Measurements from ENCODE around the gene TLL1. TPM values are rescaled to one million over a fixed set of nuclear protein-coding genes. Genes with fewer than 3 reads are reported as not detected.

TLL1 gene
- polyA plus RNA-seq, 1 of the 3 experiments (the other 2 are of a cell fraction) = 0.07 TPM

- Histone ChIP-seq H3F3A (replicated peaks; ENCODE audit: insufficient read depth) (no peaks in the 10 kb centered on the region), H3K27me3 (ENCODE audit: insufficient read depth) (no peaks in the 10 kb centered on the region), H3K4me2 (no peak overlapping the region), H3K27ac (ENCODE audit: low read depth in 2 of 2, low read length in 1 of 2) (no peak overlapping the region), H3K79me2 (ENCODE audit: insufficient read depth) (no peaks in the 10 kb centered on the region), H3K9me2 (no peaks in the 10 kb centered on the region), H4K20me1 (ENCODE audit: insufficient read depth) (no peaks in the 10 kb centered on the region), H3K4me3 (ENCODE audit: low read depth in 2 of 2, low read length in 1 of 2) (no peak overlapping the region), H3K9me3 (no peaks in the 10 kb centered on the region), H3K36me3 (replicated peaks in 1 of 2; ENCODE audit: control insufficient read depth in 1 of 2, insufficient read depth in 2 of 2, low read length in 1 of 2) (no peaks in the 10 kb centered on the region), H3K9ac (no peak overlapping the region), H3K4me1 (ENCODE audit: control insufficient read depth in 1 of 2, insufficient read depth in 2 of 2, low read depth in 1 of 2, low read length in 1 of 2) (no peaks in the 10 kb centered on the region; a peak in 1 of 4 replicates), H2AFZ (ENCODE audit: low read depth) (no peak overlapping the region)
- TF ChIP-seq SMC3 (IDR thresholded peaks at IDR 0.05; ENCODE audit: low read depth, low read length) (no peak), YY1 (IDR thresholded peaks at IDR 0.05; ENCODE audit: low read depth) (no peak), GABPA (IDR thresholded peaks at IDR 0.05; ENCODE audit: low read depth) (no peak)
- CTCF ChIA-PET = interaction anchor here (0.5 kb wide), 1 partner anchor 1882 kb away, joined by 3 read pairs; no protein-coding TSS in a partner anchor
- 21% methylated on average over 2 of the region's 2 CpGs for WGBS (ENCODE audit: low lambda C conversion rate)
- POLR2A ChIA-PET = no interaction called here
- no peak for DNase-seq
Observed at GRCh38 chr4:165909947-165910346, 36.9 kb downstream of the TLL1 start.

- Histone ChIP-seq H3K79me2 (ENCODE audit: insufficient read depth) (no peaks in the 10 kb centered on the region), H3K36me3 (replicated peaks in 1 of 2; ENCODE audit: control insufficient read depth in 1 of 2, insufficient read depth in 2 of 2, low read length in 1 of 2) (no peaks in the 10 kb centered on the region), H3K9me2 (no peaks in the 10 kb centered on the region), H2AFZ (ENCODE audit: low read depth) (no peak overlapping the region), H3K4me1 (ENCODE audit: control insufficient read depth in 1 of 2, insufficient read depth in 2 of 2, low read depth in 1 of 2, low read length in 1 of 2) (no peaks in the 10 kb centered on the region; a peak in 1 of 4 replicates), H3K9ac (no peak overlapping the region), H3K4me3 (ENCODE audit: low read depth in 2 of 2, low read length in 1 of 2) (no peak overlapping the region), H4K20me1 (ENCODE audit: insufficient read depth) (no peaks in the 10 kb centered on the region), H3F3A (replicated peaks; ENCODE audit: insufficient read depth) (no peaks in the 10 kb centered on the region), H3K27me3 (ENCODE audit: insufficient read depth) (no peaks in the 10 kb centered on the region), H3K4me2 (no peak overlapping the region), H3K27ac (ENCODE audit: low read depth in 2 of 2, low read length in 1 of 2) (no peak overlapping the region), H3K9me3 (no peaks in the 10 kb centered on the region)
- CTCF ChIA-PET = no interaction called here
- TF ChIP-seq, protein P1, sequence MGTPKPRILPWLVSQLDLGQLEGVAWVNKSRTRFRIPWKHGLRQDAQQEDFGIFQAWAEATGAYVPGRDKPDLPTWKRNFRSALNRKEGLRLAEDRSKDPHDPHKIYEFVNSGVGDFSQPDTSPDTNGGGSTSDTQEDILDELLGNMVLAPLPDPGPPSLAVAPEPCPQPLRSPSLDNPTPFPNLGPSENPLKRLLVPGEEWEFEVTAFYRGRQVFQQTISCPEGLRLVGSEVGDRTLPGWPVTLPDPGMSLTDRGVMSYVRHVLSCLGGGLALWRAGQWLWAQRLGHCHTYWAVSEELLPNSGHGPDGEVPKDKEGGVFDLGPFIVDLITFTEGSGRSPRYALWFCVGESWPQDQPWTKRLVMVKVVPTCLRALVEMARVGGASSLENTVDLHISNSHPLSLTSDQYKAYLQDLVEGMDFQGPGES (IDR thresholded peaks at IDR 0.05; ENCODE audit: low read depth, low read length) = no peak
- no peak for TF ChIP-seq ZBTB33 (IDR thresholded peaks at IDR 0.05; ENCODE audit: borderline replicate concordance, low read depth)
- no peak for TF ChIP-seq GABPA (IDR thresholded peaks at IDR 0.05; ENCODE audit: low read depth)
- no peak for TF ChIP-seq POLR2AphosphoS5 (IDR thresholded peaks at IDR 0.05; ENCODE audit: low read depth, low read length)
- TF ChIP-seq, protein P2, sequence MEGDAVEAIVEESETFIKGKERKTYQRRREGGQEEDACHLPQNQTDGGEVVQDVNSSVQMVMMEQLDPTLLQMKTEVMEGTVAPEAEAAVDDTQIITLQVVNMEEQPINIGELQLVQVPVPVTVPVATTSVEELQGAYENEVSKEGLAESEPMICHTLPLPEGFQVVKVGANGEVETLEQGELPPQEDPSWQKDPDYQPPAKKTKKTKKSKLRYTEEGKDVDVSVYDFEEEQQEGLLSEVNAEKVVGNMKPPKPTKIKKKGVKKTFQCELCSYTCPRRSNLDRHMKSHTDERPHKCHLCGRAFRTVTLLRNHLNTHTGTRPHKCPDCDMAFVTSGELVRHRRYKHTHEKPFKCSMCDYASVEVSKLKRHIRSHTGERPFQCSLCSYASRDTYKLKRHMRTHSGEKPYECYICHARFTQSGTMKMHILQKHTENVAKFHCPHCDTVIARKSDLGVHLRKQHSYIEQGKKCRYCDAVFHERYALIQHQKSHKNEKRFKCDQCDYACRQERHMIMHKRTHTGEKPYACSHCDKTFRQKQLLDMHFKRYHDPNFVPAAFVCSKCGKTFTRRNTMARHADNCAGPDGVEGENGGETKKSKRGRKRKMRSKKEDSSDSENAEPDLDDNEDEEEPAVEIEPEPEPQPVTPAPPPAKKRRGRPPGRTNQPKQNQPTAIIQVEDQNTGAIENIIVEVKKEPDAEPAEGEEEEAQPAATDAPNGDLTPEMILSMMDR (IDR thresholded peaks at IDR 0.05) = no peak
- TF ChIP-seq EP300 (IDR thresholded peaks at IDR 0.05; ENCODE audit: borderline replicate concordance in 1 of 2, low read depth in 1 of 2, low read length in 1 of 2) = no peak
- TF ChIP-seq CHD2 (IDR thresholded peaks at IDR 0.05; ENCODE audit: low read length, partially characterized antibody) = no peak
- no peak for TF ChIP-seq ELF1 (IDR thresholded peaks at IDR 0.05)
- no peak for TF ChIP-seq NRF1 (IDR thresholded peaks at IDR 0.05; ENCODE audit: low read depth, low read length)
- TF ChIP-seq EZH2phosphoT487 (IDR thresholded peaks at IDR 0.05; ENCODE audit: borderline replicate concordance, low read depth) = no peak
- TF ChIP-seq RCOR1 (IDR thresholded peaks at IDR 0.05; ENCODE audit: low read length) = no peak
- TF ChIP-seq USF1 (IDR thresholded peaks at IDR 0.05; ENCODE audit: borderline replicate concordance, low read depth) = no peak
- TF ChIP-seq MXI1 (IDR thresholded peaks at IDR 0.05; ENCODE audit: low read depth, low read length) = no peak
- no peak for TF ChIP-seq RXRA (IDR thresholded peaks at IDR 0.05; ENCODE audit: borderline replicate concordance, low read depth)
- POLR2A ChIA-PET = no interaction called here
- 3% methylated on average over 3 of the region's 3 CpGs for WGBS (ENCODE audit: low lambda C conversion rate)
- no peak for DNase-seq
Observed at GRCh38 chr4:165915215-165915614, 42.2 kb downstream of the TLL1 start.

Measured in SK-N-SH (cell line).